ENCODE measurements around the gene FBLIM1.

The FBLIM1 gene

GRCh38 chr1:15760520-15761211 is 2.1 kb downstream of the FBLIM1 start:
- POLR2A ChIA-PET: interaction anchor here (0.5 to 1.2 kb wide), 4 partner anchors 69 to 142 kb away, joined by 4 to 9 read pairs (median 5); partner anchors contain the start of gene SPEN
- H3K27ac ChIP-seq (ENCODE audit: extremely low read depth, low read depth, low read length): no peak overlapping the region
- no peaks in the 10 kb centered on the region for H3K9me3 ChIP-seq (ENCODE audit: control insufficient read depth, insufficient read depth, low read depth, low read length)
- H3K4me1 ChIP-seq (ENCODE audit: control insufficient read depth, insufficient read depth, low read length): peaks cover 7% of the 10 kb centered on the region; the same call in 1 of the 2 replicates
- H3K36me3 ChIP-seq (ENCODE audit: control insufficient read depth in 2 of 2, insufficient read depth in 1 of 2, low read length in 2 of 2): peaks cover 0 to 17% of the 10 kb centered on the region in 2 experiments; a peak in 1 of 3 replicates
- CTCF ChIA-PET: interaction anchor here (0.9 to 1.3 kb wide), 2 partner anchors 19 to 31 kb away, joined by 3 to 10 read pairs; no protein-coding TSS in a partner anchor
- no peak overlapping the region for H3K4me3 ChIP-seq (ENCODE audit: low read depth, low read length)
- TF ChIP-seq SCRT1 (tag by site-specific recombination; IDR thresholded peaks at IDR 0.05; ENCODE audit: borderline replicate concordance): no peak
- no peak for TF ChIP-seq ZNF701 (tag by site-specific recombination; IDR thresholded peaks at IDR 0.05)
- TF ChIP-seq PATZ1 (tag by site-specific recombination; IDR thresholded peaks at IDR 0.05): peak; percentile 76
- no peak for TF ChIP-seq ZNF140 (tag by site-specific recombination; IDR thresholded peaks at IDR 0.05)
- TF ChIP-seq ZIC2 (tag by site-specific recombination; IDR thresholded peaks at IDR 0.05): peak; percentile 89
- TF ChIP-seq ZNF157 (tag by site-specific recombination; IDR thresholded peaks at IDR 0.05): no peak
- no peak for TF ChIP-seq FEZF1 (tag by site-specific recombination; IDR thresholded peaks at IDR 0.05)
- no peak for TF ChIP-seq ZNF132 (tag by site-specific recombination; IDR thresholded peaks at IDR 0.05; ENCODE audit: borderline replicate concordance)
- TF ChIP-seq ZNF843 (tag by site-specific recombination; IDR thresholded peaks at IDR 0.05): no peak
- TF ChIP-seq ZNF354C (tag by site-specific recombination; IDR thresholded peaks at IDR 0.05; ENCODE audit: borderline replicate concordance, low read depth): no peak
- no peak for TF ChIP-seq ZNF350 (tag by site-specific recombination; IDR thresholded peaks at IDR 0.05)
- no peak for TF ChIP-seq ZNF223 (tag by site-specific recombination; IDR thresholded peaks at IDR 0.05)
- TF ChIP-seq ZNF530 (tag by site-specific recombination; IDR thresholded peaks at IDR 0.05; ENCODE audit: low read depth): no peak
- no peak for TF ChIP-seq GLI2 (tag by site-specific recombination; IDR thresholded peaks at IDR 0.05; ENCODE audit: borderline replicate concordance, low read depth)
- no peak for TF ChIP-seq ZFP3 (tag by site-specific recombination; IDR thresholded peaks at IDR 0.05; ENCODE audit: low read depth)
- TF ChIP-seq BCL11A (tag by site-specific recombination; IDR thresholded peaks at IDR 0.05; ENCODE audit: low read depth): no peak
- TF ChIP-seq ZNF423 (tag by site-specific recombination; IDR thresholded peaks at IDR 0.05): peak; percentile 66; the same call in 1 of the 2 replicates
- no peak for TF ChIP-seq ZNF112 (tag by site-specific recombination; IDR thresholded peaks at IDR 0.05)
- no peak for TF ChIP-seq YY1 (tag by site-specific recombination; IDR thresholded peaks at IDR 0.05)
- TF ChIP-seq ZFP41 (tag by site-specific recombination; IDR thresholded peaks at IDR 0.05; ENCODE audit: borderline replicate concordance): no peak
- TF ChIP-seq ZNF621 (tag by site-specific recombination; IDR thresholded peaks at IDR 0.05): no peak
- peak; percentile 63 for TF ChIP-seq SP2 (tag by site-specific recombination; IDR thresholded peaks at IDR 0.05)
- TF ChIP-seq ZNF19 (tag by site-specific recombination; IDR thresholded peaks at IDR 0.05; ENCODE audit: low read depth): no peak
- no peak for TF ChIP-seq ZBTB44 (tag by site-specific recombination; IDR thresholded peaks at IDR 0.05)
- no peak for TF ChIP-seq ZNF211 (tag by site-specific recombination; IDR thresholded peaks at IDR 0.05; ENCODE audit: low read depth)
- peak; percentile 95 for TF ChIP-seq EGR2 (tag by site-specific recombination; IDR thresholded peaks at IDR 0.05; ENCODE audit: low read depth)
- TF ChIP-seq ZNF10 (tag by site-specific recombination; IDR thresholded peaks at IDR 0.05): no peak
- no peak for TF ChIP-seq ZSCAN23 (tag by site-specific recombination; IDR thresholded peaks at IDR 0.05)
- TF ChIP-seq ZNF398 (tag by site-specific recombination; IDR thresholded peaks at IDR 0.05): peak; percentile 70
- TF ChIP-seq ZNF514 (tag by site-specific recombination; IDR thresholded peaks at IDR 0.05): no peak
- 0 out of 2 replicates have a peak, but pooled peaks have one; percentile 13 for TF ChIP-seq SP7 (tag by site-specific recombination; IDR thresholded peaks at IDR 0.05)
- TF ChIP-seq ZNF366 (tag by site-specific recombination; conservative IDR thresholded peaks at IDR 0.05): peak; percentile 50; the same call in 1 of the 2 replicates
- peak; percentile 99 for TF ChIP-seq GLIS1 (tag by site-specific recombination; IDR thresholded peaks at IDR 0.05)

Data from HEK293 (cell line).